ENCODE measurements around the gene RBFOX1.

DNA sequence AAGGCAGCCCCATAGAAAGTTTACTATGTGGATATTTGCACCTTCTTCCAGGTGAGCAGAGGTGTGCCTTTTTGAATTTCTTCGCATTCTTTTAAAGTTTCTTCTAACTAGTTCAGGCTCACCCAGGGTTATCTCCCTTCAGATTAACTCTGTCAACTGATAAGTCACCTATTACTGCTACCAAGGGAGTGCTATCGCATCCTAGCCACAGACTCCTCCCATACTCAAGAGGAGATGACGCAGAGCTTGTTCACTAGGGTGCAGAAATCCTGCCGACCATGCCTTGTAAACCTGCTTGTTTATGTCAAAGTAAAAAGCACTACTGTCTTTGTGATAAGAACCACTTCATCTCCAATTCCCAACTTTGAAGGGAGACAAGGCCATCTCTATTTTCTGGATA is 390.1 kb downstream of the RBFOX1 start:
- TF ChIP-seq POLR2A (IDR thresholded peaks at IDR 0.05; ENCODE audit: borderline replicate concordance, extremely low read depth, insufficient read depth, insufficient read length) (no peak), EGR1 (IDR thresholded peaks at IDR 0.05; ENCODE audit: low read depth) (no peak), RAD21 (IDR thresholded peaks at IDR 0.05; ENCODE audit: low read depth) (no peak)
- TF ChIP-seq, protein P1, sequence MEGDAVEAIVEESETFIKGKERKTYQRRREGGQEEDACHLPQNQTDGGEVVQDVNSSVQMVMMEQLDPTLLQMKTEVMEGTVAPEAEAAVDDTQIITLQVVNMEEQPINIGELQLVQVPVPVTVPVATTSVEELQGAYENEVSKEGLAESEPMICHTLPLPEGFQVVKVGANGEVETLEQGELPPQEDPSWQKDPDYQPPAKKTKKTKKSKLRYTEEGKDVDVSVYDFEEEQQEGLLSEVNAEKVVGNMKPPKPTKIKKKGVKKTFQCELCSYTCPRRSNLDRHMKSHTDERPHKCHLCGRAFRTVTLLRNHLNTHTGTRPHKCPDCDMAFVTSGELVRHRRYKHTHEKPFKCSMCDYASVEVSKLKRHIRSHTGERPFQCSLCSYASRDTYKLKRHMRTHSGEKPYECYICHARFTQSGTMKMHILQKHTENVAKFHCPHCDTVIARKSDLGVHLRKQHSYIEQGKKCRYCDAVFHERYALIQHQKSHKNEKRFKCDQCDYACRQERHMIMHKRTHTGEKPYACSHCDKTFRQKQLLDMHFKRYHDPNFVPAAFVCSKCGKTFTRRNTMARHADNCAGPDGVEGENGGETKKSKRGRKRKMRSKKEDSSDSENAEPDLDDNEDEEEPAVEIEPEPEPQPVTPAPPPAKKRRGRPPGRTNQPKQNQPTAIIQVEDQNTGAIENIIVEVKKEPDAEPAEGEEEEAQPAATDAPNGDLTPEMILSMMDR (IDR thresholded peaks at IDR 0.05 in 2 of 3, conservative IDR thresholded peaks at IDR 0.05 in 1 of 3; ENCODE audit: borderline replicate concordance in 1 of 3, insufficient read depth in 1 of 3, low read depth in 2 of 3, low read length in 2 of 3), result no peak
